Activated CD4-positive, CD25-positive, alpha-beta regulatory T cell treated with anti-CD3 and anti-CD28 coated beads, Interleukin-2, amount 50 U/mL, for 72 hours (primary cell): ENCODE measurements around the gene SH2D4B.

Experiments used
- DNase-seq: peaks from one replicate; pipeline ENCODE4 v3.0.0; 2021

SH2D4B gene

GRCh38 chr10:80545258-80545881 is 7.7 kb downstream of the SH2D4B start:
- DNase-seq = no peak

- no peak for DNase-seq
Measured at GRCh38 chr10:80552151-80552646, 14.5 kb downstream of the SH2D4B start.

GRCh38 chr10:80553436-80553835 is 15.7 kb downstream of the SH2D4B start:
- DNase-seq = no peak

- DNase-seq = no peak
Measured at GRCh38 chr10:80554050-80554449, 16.3 kb downstream of the SH2D4B start.

GRCh38 chr10:80555415-80555814 is 17.7 kb downstream of the SH2D4B start:
- no peak for DNase-seq

- DNase-seq = no peak
Measured at GRCh38 chr10:80561950-80562349, 24.2 kb downstream of the SH2D4B start.

- no peak for DNase-seq
Measured at GRCh38 chr10:80567292-80567691, 29.6 kb downstream of the SH2D4B start.

- no peak for DNase-seq
Measured at GRCh38 chr10:80569131-80569895, 31.6 kb downstream of the SH2D4B start.

- no peak for DNase-seq
Measured at GRCh38 chr10:80571352-80571751, 33.6 kb downstream of the SH2D4B start.

- DNase-seq = no peak
Measured at GRCh38 chr10:80579181-80579763, 41.6 kb downstream of the SH2D4B start.

- no peak for DNase-seq
Measured at GRCh38 chr10:80579849-80580637, 42.3 kb downstream of the SH2D4B start.

- DNase-seq = no peak
Measured at GRCh38 chr10:80580638-80581468, 43.2 kb downstream of the SH2D4B start.

- no peak for DNase-seq
Measured at GRCh38 chr10:80581469-80581835, 43.8 kb downstream of the SH2D4B start.

GRCh38 chr10:80582286-80582960 is 44.7 kb downstream of the SH2D4B start:
- no peak for DNase-seq

- no peak for DNase-seq
Measured at GRCh38 chr10:80583685-80584084, 46.0 kb downstream of the SH2D4B start.

- DNase-seq = no peak
Measured at GRCh38 chr10:80585812-80586211, 48.1 kb downstream of the SH2D4B start.

- DNase-seq = no peak
Measured at GRCh38 chr10:80588546-80588945, 50.8 kb downstream of the SH2D4B start.

GRCh38 chr10:80589726-80590373 is 52.1 kb downstream of the SH2D4B start:
- no peak for DNase-seq

- no peak for DNase-seq
Measured at GRCh38 chr10:80590585-80591125, 53.0 kb downstream of the SH2D4B start.

- no peak for DNase-seq
Measured at GRCh38 chr10:80596391-80597257, 58.9 kb downstream of the SH2D4B start.
